Measurements from ENCODE around the gene RHOT2.
A peak's percentile ranks its signal among the peaks of the same experiment; 100 is the strongest.

RHOT2 gene

GRCh38 chr16:693364-693763, 25.4 kb downstream of the RHOT2 start:
- TF ChIP-seq, protein P1, sequence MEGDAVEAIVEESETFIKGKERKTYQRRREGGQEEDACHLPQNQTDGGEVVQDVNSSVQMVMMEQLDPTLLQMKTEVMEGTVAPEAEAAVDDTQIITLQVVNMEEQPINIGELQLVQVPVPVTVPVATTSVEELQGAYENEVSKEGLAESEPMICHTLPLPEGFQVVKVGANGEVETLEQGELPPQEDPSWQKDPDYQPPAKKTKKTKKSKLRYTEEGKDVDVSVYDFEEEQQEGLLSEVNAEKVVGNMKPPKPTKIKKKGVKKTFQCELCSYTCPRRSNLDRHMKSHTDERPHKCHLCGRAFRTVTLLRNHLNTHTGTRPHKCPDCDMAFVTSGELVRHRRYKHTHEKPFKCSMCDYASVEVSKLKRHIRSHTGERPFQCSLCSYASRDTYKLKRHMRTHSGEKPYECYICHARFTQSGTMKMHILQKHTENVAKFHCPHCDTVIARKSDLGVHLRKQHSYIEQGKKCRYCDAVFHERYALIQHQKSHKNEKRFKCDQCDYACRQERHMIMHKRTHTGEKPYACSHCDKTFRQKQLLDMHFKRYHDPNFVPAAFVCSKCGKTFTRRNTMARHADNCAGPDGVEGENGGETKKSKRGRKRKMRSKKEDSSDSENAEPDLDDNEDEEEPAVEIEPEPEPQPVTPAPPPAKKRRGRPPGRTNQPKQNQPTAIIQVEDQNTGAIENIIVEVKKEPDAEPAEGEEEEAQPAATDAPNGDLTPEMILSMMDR (IDR thresholded peaks at IDR 0.05): no peak
- no peaks in the 10 kb centered on the region for H3K9me3 ChIP-seq
- H3K4me1 ChIP-seq (ENCODE audit: control insufficient read depth in 1 of 2, insufficient read depth in 1 of 2, low read depth in 1 of 2, low read length in 1 of 2): peaks cover 18 to 31% of the 10 kb centered on the region in 2 experiments
- H3K36me3 ChIP-seq: no peaks in the 10 kb centered on the region
- H3K27ac ChIP-seq: no peak overlapping the region
- H3K4me3 ChIP-seq (ENCODE audit: low read depth in 1 of 2, low read length in 1 of 2): no peak overlapping the region
- H3K27me3 ChIP-seq: peaks cover 78% of the 10 kb centered on the region

GRCh38 chr16:693766-694165, 25.8 kb downstream of the RHOT2 start:
- H3K4me1 ChIP-seq (ENCODE audit: control insufficient read depth in 1 of 2, insufficient read depth in 1 of 2, low read depth in 1 of 2, low read length in 1 of 2): peaks cover 18 to 31% of the 10 kb centered on the region in 2 experiments
- no peaks in the 10 kb centered on the region for H3K36me3 ChIP-seq
- H3K27me3 ChIP-seq: peaks cover 82% of the 10 kb centered on the region
- no peaks in the 10 kb centered on the region for H3K9me3 ChIP-seq
- TF ChIP-seq, protein P1 (IDR thresholded peaks at IDR 0.05): no peak
- H3K4me3 ChIP-seq (ENCODE audit: low read depth in 1 of 2, low read length in 1 of 2): no peak overlapping the region
- no peak overlapping the region for H3K27ac ChIP-seq

DNA sequence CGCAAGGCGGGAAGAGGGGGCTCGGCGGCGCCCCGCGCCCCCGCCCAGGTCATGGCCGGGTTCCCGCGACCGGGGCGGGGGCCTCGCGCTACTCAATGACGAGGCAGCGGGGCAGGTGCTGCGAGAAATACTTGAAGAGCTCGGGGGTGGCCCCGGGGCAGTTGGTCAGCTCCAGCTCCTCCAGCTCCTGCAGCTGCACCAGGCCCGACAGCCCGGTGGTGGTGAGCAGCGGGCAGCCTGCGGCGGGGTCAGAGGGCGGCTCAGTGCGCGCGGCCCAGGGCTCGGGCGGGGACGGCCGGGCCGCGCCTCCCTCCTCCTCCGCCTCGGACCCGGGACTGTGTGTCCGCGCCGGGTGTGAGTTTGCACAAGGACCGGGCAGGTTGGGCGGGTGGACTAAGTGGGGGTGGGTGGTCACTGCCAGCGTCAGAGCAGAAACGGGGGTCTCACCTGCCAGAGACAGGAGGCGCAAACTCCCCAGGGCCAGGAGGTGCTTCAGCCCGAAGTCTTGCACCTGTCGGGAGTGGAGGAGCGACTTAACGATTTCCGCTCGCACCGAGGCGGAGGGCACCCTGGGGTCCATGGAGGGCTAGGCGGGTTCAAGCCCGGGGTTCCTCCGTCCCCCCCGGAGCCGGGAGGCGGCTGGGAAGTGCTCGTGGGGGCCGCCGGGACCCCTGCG, 26.4 kb downstream of the RHOT2 start:
- Histone ChIP-seq H3K9me3 (no peaks in the 10 kb centered on the region), H3K27ac (no peak overlapping the region), H3K27me3 (peaks cover 88% of the 10 kb centered on the region), H3K4me1 (ENCODE audit: control insufficient read depth in 1 of 2, insufficient read depth in 1 of 2, low read depth in 1 of 2, low read length in 1 of 2) (peaks cover 15 to 30% of the 10 kb centered on the region in 2 experiments), H3K4me3 (ENCODE audit: low read depth in 1 of 2, low read length in 1 of 2) (peak overlapping the region in 1 of 2 experiments; percentile 18), H3K36me3 (no peaks in the 10 kb centered on the region)
- TF ChIP-seq, protein P1 (IDR thresholded peaks at IDR 0.05): no peak

GRCh38 chr16:694863-695354, 27.0 kb downstream of the RHOT2 start:
- Histone ChIP-seq H3K27ac (no peak overlapping the region), H3K9me3 (no peaks in the 10 kb centered on the region), H3K4me3 (ENCODE audit: low read depth in 1 of 2, low read length in 1 of 2) (peak overlapping the region in 1 of 2 experiments; percentile 18)

GRCh38 chr16:695355-696089, 27.6 kb downstream of the RHOT2 start:
- peaks cover 8 to 21% of the 10 kb centered on the region in 2 experiments for H3K4me1 ChIP-seq (ENCODE audit: control insufficient read depth in 1 of 2, insufficient read depth in 1 of 2, low read depth in 1 of 2, low read length in 1 of 2)
- H3K27me3 ChIP-seq: peaks cover 100% of the 10 kb centered on the region
- no peak overlapping the region for H3K27ac ChIP-seq
- peak overlapping the region; percentile 53 to 60 for H3K4me3 ChIP-seq (ENCODE audit: low read depth in 1 of 2, low read length in 1 of 2)
- no peaks in the 10 kb centered on the region for H3K9me3 ChIP-seq
- TF ChIP-seq, protein P1 (IDR thresholded peaks at IDR 0.05): no peak
- no peaks in the 10 kb centered on the region for H3K36me3 ChIP-seq

More at GRCh38 chr16:694863-695354, 27.0 kb downstream of the RHOT2 start:
- Histone ChIP-seq H3K36me3 (no peaks in the 10 kb centered on the region), H3K27me3 (peaks cover 93% of the 10 kb centered on the region), H3K4me1 (ENCODE audit: control insufficient read depth in 1 of 2, insufficient read depth in 1 of 2, low read depth in 1 of 2, low read length in 1 of 2) (peaks cover 9 to 25% of the 10 kb centered on the region in 2 experiments)
- TF ChIP-seq, protein P1 (IDR thresholded peaks at IDR 0.05): no peak
